Measurements from ENCODE around the gene PSG5. TPM values are rescaled to one million over a fixed set of nuclear protein-coding genes. Genes with fewer than 3 reads are reported as not detected.
"Not testable (repeated sequence)": the region's sequence is repeated elsewhere in the genome, so short reads cannot be mapped to it uniquely, and the experiment has no call there.

Gene PSG5
- total RNA-seq, 6 experiments from 2014 or later = not detected

- intact Hi-C loops (cut with DNase I) = no loop called here
- no peak for ATAC-seq
- H3K36me3 ChIP-seq = no peaks in the 10 kb centered on the region
- H3K4me3 ChIP-seq = no peak overlapping the region
- no peaks in the 10 kb centered on the region for H3K9me3 ChIP-seq
- TF ChIP-seq CTCF (IDR thresholded peaks at IDR 0.05) (no peak), POLR2A (IDR thresholded peaks at IDR 0.05) (no peak)
- DNase-seq = no peak
- no peaks in the 10 kb centered on the region for H3K4me1 ChIP-seq
- no peaks in the 10 kb centered on the region for H3K27me3 ChIP-seq
- H3K27ac ChIP-seq = no peak overlapping the region
- 56% methylated on average over 1 of the region's 1 CpG for WGBS (ENCODE audit: insufficient coverage, low coverage, low lambda C conversion rate, missing lambda C conversion rate)
Observed at GRCh38 chr19:43148233-43148632, 38.1 kb downstream of the PSG5 start.

GRCh38 chr19:43141763-43142162 lies 44.6 kb downstream of the PSG5 start:
- DNase-seq; H3K27ac ChIP-seq; ATAC-seq; intact Hi-C loops (cut with DNase I); H3K27me3 ChIP-seq; H3K9me3 ChIP-seq; H3K4me3 ChIP-seq; H3K4me1 ChIP-seq; H3K36me3 ChIP-seq: not testable (repeated sequence)
- 86% methylated on average over 1 of the region's 1 CpG for WGBS (ENCODE audit: insufficient coverage, low coverage, low lambda C conversion rate, missing lambda C conversion rate)

- Histone ChIP-seq H3K9me3 (no peaks in the 10 kb centered on the region), H3K27me3 (no peaks in the 10 kb centered on the region), H3K4me1 (no peaks in the 10 kb centered on the region), H3K36me3 (no peaks in the 10 kb centered on the region), H3K27ac (no peak overlapping the region), H3K4me3 (no peak overlapping the region)
- TF ChIP-seq POLR2A (IDR thresholded peaks at IDR 0.05) (no peak), CTCF (IDR thresholded peaks at IDR 0.05) (no peak)
- no peak for DNase-seq
- 80% methylated on average over 4 of the region's 6 CpGs for WGBS (ENCODE audit: insufficient coverage, low coverage, low lambda C conversion rate, missing lambda C conversion rate)
- ATAC-seq = no peak
- intact Hi-C loops (cut with DNase I) = no loop called here
Observed at GRCh38 chr19:43132696-43133095, 53.6 kb downstream of the PSG5 start.

- not testable (repeated sequence) for ATAC-seq
Observed at GRCh38 chr19:43131281-43131842, 55.0 kb downstream of the PSG5 start.

GRCh38 chr19:43129197-43129596 lies 57.1 kb downstream of the PSG5 start:
- H3K27me3 ChIP-seq; H3K4me1 ChIP-seq; H3K4me3 ChIP-seq; ATAC-seq; intact Hi-C loops (cut with DNase I); H3K27ac ChIP-seq; H3K36me3 ChIP-seq; H3K9me3 ChIP-seq; DNase-seq: not testable (repeated sequence)
- 59% methylated on average over 2 of the region's 7 CpGs for WGBS (ENCODE audit: insufficient coverage, low coverage, low lambda C conversion rate, missing lambda C conversion rate)

More at GRCh38 chr19:43131281-43131842, 55.0 kb downstream of the PSG5 start:
- H3K4me3 ChIP-seq; H3K4me1 ChIP-seq; H3K27ac ChIP-seq; intact Hi-C loops (cut with DNase I); DNase-seq; H3K36me3 ChIP-seq; H3K9me3 ChIP-seq; H3K27me3 ChIP-seq: not testable (repeated sequence)
- WGBS (ENCODE audit: insufficient coverage, low coverage, low lambda C conversion rate, missing lambda C conversion rate) = 42% methylated on average over 7 of the region's 8 CpGs

- H3K27ac ChIP-seq; H3K27me3 ChIP-seq; H3K36me3 ChIP-seq; intact Hi-C loops (cut with DNase I); H3K4me3 ChIP-seq; H3K9me3 ChIP-seq; DNase-seq; ATAC-seq; H3K4me1 ChIP-seq: not testable (repeated sequence)
- WGBS (ENCODE audit: insufficient coverage, low coverage, low lambda C conversion rate, missing lambda C conversion rate) = 55% methylated on average over 3 of the region's 3 CpGs
Observed at GRCh38 chr19:43127336-43127735, 59.0 kb downstream of the PSG5 start.

GRCh38 chr19:43126720-43127119 lies 59.6 kb downstream of the PSG5 start:
- H3K4me3 ChIP-seq = no peak overlapping the region
- no peaks in the 10 kb centered on the region for H3K4me1 ChIP-seq
- intact Hi-C loops (cut with DNase I) = no loop called here
- ATAC-seq (no peak), DNase-seq (no peak)
- no peaks in the 10 kb centered on the region for H3K36me3 ChIP-seq
- no peaks in the 10 kb centered on the region for H3K27me3 ChIP-seq
- H3K27ac ChIP-seq = no peak overlapping the region
- 59% methylated on average over 4 of the region's 4 CpGs for WGBS (ENCODE audit: insufficient coverage, low coverage, low lambda C conversion rate, missing lambda C conversion rate)
- TF ChIP-seq POLR2A (IDR thresholded peaks at IDR 0.05) (no peak), CTCF (IDR thresholded peaks at IDR 0.05) (no peak)
- H3K9me3 ChIP-seq = no peaks in the 10 kb centered on the region

Data from right lobe of liver (tissue), 6 donors.